Umbilical cord (tissue), 2 donors: Measurements from ENCODE around the gene MAPK1IP1L. TPM values are rescaled to one million over a fixed set of nuclear protein-coding genes. Genes with fewer than 3 reads are reported as not detected.
"Not testable (repeated sequence)": the region's sequence is repeated elsewhere in the genome, so short reads cannot be mapped to it uniquely, and the experiment has no call there.

ENCODE experiments used
- DNase-seq: peaks from one replicate; pipeline ENCODE4 v3.0.0-alpha.2; 2015; ENCODE audit warnings: low spot score
- total RNA-seq: library from RNA; depleted of rRNA; stranded (reverse); fragments of >200 nt; gene quantifications from one replicate; pipeline ENCODE4 v1.2.3, GENCODE V29; 2014; ENCODE audit warnings: low replicate concordance; ENCODE audit not compliant: insufficient read depth

Gene MAPK1IP1L
- total RNA-seq, 1 donor from 2014 or later: 20.9 TPM

DNA sequence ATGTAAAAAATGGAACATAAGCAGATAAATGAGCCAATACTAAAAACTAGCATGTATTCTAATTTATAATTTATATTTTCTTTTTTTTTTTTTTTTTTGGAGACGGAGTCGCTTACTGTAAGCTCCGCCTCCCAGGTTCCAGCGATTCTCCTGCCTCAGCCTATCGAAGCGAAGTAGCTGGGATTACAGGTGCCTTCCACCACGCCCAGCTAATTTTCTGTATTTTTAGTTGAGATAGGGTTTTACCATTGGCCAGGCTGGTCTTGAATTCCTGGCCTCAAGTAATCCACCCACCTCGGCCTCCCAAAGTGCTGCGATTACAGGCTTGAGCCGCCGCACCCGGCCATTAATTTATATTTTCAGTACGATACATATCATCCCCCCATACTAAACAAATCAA lies 2.7 kb downstream of the MAPK1IP1L start:
- DNase-seq: no peak

DNA sequence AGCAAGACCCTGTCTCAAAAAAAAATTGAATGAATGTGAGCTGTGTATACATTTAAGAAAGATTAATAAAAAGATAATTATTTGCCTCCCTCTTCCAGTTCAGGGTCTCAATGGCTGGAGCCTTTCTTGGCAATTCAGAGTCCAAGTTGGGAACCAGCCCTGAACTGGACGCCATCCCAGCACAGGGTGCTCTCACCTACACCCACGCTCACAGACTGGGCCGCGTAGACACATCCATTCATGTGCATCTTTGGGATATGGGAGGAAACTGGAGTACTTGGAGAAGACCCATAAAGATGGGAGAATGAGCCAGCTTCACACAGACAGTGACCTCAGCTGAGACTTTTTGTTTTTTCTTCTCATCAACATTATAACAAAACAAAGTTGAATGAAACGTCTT lies 6.5 kb downstream of the MAPK1IP1L start:
- no peak for DNase-seq

DNA sequence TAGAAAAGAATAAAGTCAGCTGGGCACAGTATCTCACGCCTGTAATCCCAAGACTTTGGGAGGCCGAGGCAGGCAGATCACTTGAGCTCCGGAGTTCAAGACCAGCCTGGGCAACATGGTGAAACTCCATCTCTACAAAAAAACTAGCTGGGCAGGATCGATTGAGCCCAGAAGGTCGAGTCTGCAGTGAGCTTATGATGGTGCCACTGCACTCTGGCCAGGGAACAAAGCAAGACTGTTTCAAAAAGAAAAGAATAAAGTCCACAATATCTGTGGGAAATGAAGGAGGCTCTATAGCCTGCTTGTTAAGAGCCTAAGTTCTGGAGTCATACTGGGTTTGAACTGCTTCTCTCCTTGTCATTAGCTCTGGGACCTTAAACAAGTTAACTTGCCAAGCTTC lies 7.9 kb downstream of the MAPK1IP1L start:
- DNase-seq: no peak

DNA sequence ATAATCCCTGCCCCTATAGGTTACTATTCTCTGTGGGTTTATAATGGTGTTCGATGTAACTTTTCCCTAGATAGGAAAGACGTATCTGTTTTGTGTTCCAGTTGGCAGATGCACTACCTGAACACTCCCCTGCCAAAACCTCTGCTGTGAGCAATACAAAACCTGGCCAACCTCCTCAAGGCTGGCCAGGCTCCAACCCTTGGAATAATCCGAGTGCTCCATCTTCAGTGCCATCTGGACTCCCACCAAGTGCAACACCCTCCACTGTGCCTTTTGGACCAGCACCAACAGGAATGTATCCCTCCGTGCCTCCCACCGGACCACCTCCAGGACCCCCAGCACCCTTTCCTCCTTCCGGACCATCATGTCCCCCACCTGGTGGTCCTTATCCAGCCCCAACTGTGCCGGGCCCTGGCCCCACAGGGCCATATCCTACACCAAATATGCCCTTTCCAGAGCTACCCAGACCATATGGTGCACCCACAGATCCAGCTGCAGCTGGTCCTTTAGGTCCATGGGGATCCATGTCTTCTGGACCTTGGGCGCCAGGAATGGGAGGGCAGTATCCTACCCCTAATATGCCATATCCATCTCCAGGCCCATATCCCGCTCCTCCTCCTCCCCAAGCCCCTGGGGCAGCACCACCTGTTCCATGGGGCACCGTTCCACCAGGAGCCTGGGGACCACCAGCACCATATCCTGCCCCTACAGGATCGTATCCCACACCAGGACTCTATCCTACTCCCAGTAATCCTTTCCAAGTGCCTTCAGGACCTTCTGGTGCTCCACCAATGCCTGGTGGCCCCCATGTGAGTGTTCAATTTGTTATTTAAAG lies 11.3 kb downstream of the MAPK1IP1L start:
- DNase-seq: no peak

DNA sequence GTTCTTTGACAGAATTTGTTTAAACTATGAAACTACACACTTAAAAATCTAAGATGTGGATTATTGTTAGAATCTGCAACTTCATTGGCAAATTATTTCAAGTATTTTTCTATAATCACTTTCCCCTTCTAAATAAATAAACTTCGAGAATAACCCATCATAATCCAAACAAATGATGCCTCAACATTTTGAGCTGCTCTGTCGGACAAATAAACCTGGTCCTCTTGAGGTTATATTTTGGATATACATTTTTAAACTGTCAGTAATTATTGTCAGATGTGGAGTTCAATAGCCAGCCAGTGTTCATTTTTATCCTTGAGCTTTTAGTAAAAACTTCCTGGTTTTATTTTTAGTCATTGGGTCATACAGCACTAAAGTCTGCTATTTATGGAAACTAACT lies 13.4 kb downstream of the MAPK1IP1L start:
- not testable (repeated sequence) for DNase-seq

DNA sequence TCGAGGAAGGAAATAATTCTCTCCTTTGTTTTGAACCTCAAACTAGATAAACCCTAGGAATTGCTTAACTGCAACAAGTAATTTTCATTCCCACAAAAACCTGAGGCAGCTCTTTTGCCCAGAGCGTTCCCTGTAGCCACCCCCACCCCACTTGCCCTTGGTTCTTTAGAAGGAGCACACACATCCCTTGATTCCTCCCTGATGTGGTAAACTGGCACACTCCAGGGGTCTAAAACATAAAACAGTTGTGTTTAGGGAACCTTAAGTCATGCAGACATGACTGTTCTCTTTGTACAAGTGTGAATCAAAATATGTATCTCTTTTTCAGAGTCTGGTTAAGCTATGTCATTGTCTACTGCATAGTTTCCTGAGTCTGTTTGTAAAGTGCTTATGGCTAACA lies 14.0 kb downstream of the MAPK1IP1L start:
- DNase-seq: no peak

DNA sequence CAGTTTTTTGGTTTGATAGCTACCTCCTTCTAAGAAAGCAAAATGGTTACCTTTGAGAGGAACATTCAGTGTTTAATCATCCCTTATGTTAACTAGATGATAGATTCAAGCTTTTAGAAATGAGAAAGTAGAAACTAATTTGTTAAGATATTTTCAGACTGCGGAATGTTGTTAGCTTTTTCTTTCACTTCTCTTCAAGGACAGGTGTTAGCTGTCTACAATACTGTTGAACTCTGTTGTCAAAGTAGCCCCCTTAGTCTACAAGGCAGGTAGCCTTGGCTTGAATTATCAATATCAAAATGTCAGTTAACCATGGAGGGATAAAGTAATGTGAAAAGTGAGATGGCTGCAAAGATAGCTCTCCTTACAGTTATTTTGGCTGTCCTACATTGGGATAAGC lies 14.8 kb downstream of the MAPK1IP1L start:
- no peak for DNase-seq

DNA sequence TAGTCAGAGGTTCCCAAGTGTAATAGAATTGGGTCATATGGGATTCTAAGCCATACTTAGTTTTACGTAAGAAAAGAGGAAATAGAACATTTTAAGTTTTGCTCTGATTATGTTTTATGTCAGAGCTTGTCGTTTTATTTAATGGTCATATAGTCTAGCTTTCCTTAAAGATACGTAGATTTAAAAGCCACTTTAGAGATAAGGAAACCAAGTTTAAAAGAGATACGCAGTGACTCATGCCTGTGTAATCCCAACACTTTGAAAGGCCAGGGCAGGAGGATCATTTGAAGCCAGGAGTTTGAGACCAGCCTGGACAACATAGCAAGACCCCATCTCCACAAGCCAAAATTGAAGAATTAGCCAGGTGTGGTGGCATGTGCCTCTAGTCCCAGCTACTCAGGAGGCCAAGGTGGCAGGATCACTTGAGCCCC lies 19.5 kb downstream of the MAPK1IP1L start:
- DNase-seq: peak; percentile 63

DNA sequence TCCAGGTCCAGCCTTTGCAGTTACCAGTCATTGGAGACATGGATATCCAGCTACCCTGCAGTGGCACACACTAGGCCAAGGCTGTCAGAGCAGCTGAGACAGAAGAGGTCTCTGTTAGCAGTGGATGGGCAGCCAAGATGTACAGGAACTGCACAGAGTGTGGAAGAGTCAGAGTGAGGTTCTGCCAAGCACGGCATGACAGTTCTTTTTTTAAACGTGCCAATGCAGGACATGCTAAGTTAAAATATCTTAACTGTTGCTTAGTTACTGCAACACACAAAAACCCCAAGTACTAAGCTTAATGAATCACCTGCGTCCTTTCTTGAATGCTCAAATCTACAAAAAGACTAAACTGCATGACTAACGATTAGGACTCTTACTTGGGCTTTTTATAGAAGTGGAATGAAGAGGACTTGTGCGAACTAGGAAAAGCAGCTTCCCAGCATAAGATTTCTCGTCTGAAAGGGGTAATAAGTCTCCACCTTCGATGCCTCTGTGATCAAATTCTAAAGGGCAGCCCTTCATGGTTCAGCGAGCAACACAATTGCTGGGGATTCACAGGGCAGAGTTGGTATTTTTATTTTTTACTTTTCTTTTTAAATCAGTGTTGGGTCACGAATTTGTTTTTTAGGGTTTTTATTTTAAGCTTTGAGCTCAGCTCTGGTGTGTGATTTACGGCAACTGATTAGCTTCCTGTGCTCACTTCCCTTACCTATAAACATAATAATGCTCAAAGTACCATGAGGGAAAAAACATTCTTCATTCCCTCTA lies 20.6 kb downstream of the MAPK1IP1L start:
- peak; percentile 65 for DNase-seq

DNA sequence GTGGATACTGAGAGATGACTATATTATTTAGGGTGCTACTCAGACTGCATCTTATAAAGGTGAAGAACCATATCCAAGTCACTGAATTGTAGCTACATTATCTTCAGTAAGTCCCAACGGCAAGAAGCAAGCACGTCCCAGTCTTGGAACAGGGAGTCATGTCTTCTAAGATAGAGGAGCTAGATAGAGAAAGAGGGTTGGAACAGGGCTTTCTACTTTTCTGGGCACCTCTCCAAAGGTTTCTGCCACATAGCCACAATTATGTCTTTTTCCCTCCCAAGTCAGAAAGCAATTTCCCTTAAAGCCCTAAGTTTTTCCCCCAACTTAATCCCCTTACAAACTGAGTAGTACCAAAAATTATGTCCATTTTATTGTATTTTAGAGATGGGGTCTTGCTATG lies 22.4 kb downstream of the MAPK1IP1L start:
- peak; percentile 70 for DNase-seq

DNA sequence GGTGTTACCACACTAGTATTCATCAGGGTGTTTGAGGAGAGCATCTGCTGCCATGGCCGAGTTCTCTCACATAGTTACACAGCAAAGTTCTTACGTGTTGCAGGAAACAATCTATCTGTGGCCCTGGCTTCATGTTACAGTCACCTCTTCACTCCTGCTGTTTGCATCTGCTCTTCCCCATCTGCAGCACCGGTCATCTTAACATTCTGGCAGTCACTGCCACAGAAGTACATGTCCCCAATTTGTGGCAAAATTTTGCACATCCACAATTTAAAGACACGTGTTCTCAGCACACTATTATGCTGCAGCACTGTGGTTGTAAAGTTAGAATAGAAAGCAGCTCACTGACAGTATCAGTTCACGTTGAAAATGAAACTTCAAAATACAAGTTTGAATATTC lies 23.2 kb downstream of the MAPK1IP1L start:
- DNase-seq: no peak

DNA sequence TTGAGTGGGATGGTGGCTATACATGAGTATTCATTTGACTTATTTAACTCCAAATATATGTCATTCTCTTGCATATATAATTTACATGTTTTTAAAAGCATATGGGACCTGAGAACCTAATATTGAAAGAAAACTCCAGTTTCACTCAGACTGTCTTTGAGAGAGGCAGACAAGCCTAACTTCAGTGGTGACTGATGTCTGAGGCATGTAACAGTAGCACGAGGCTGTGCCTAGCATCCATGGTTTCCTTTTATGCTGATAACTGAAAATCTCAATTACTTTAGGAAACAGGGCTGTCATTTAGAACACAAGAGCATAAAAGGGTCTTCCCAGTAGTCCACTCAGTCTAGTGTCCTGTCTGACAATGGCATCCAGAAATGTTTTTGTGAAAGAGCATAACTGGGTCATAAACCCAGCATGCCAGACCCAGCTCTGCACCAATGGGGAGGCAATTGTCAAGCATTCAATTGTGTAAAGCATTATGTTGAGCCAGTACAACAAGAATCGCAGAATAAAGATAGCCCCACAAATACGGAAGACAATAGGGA lies 24.3 kb downstream of the MAPK1IP1L start:
- no peak for DNase-seq

DNA sequence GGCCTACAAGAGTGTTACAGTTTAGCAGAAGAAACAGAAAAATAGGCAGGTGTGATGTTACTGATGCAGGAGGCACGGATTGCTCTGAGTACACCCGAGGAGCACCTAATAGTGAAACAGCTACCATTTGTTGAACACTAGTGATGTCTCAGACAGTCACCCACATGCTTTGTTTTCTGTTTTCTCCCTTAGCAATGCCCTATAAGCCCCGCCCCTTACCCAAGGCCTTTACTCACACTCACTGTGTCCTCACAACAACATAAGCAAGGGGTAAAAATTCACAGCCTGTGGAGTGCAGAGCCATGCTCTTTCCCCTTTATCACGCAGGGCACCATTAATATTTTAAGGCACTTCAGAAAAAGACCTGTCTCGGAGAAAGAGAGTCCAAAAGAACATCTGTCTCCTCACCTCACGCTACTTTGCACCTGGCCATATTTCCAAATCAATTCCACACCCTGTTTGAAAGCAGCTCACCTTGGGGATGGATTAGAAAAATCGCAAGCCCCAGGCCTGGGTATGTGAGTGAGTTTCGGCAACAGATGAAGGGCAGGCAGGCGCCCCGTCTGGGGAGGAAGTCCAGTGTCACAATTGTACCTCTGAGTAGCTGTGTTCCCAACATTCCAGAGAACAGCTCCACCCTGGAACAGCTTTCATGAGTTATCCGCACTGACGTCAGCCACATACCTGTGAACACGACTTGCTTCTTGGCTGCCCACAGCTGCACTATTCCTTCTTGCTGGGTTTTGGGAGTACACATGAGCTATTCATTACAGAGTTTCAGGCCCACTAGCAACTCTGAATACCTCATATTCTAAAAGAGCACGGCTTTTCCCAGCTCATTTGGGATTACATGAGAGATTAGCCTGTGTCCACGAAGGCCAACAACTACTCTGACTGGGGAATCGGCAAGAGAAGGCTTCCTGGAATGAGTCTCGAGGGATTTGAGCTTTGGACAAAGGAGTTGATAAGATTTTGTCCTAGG lies 26.0 kb downstream of the MAPK1IP1L start:
- DNase-seq: peak; percentile 32

DNA sequence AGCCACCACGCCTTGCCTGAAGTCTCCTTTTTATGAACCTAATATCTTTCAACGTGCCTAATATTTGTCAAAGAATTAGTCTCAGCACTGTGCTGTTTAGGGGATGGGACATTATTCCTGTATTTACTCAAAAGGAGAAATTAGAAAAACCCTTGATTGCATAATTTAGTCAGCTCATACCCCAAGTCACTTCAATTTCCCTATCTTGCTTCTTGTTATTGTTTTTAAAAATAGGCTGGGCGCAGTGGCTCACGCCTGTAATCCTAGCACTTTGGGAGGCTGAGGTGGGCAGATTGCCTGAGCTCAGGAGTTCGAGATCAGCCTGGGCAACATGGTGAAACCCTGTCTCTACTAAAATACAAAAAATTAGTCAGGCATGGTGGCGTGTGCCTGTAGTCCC lies 28.5 kb downstream of the MAPK1IP1L start:
- not testable (repeated sequence) for DNase-seq

DNA sequence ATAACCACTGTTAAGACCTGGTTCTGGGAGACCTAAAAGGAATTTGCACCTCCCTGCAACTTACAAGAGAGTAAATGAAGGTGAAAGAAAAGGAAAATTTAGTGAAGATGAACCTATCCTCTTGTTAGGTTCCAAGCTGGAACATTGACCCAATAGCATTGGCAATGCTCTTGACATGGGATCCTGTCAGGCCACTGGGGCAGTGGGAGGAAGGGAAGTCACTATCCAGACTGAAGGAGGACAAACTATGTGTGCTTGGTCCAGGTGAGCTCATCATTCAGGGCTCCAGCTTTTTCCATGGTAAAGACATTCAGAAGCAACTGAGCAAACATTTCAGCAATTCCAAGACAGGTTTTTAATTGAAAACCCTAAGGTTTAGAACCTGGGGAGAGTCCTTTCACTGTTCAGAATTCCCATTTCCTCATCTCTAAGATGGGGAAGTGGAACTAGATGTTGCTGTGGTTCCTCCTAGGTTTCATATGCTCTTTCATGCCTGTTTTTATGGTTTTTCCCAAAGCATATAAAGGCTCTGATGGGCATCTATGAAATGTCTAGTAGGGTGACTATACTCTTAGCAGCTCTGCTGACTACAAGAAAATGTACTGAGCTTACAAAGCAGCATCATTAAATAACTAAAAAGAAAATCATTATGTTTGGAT lies 33.1 kb downstream of the MAPK1IP1L start:
- DNase-seq: no peak

DNA sequence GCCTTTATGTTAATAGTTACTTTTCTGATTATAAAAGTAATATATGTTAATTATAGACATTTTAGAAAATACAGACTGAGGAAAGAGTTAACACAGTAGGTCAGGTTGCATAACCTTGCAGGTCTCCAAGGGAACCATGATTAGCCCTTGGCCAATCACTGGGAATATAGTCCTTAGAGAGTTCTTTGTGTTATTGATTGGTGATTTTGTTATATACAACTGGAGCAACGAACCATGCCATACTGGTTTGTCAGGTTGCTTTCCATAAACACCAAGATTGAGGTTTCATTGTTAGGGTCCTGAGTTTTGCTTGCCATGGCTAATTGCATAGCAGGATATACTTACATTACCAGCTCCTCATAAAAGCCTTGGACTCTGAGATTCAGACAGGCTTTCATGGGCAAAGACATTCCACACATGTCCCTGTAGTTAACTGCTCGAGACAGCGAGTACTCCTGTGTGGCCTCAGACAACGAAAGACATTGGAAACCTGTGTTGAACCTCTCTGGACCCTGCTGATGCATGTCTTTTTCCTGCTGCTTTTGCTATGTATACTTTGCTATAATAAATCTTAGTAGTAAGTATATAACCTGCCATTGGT lies 33.7 kb downstream of the MAPK1IP1L start:
- no peak for DNase-seq

DNA sequence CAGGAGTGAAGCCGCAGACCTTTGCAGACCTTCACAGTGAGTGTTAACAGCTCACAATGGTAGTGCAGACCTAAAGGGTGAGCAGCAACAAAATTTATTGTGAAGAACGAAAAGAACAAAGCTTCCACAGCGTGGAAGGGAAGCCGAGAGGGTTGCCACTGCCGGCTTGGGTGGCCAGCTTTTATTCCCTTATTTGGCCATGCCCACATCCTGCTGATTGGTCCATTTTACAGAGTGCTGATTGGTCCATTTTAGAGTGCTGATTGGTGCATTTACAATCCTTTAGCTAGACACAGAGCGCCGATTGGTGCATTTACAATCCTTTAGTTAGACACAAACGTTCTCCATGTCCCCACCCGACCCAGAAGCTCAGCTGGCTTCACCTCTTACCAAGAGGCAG lies 35.5 kb downstream of the MAPK1IP1L start:
- DNase-seq: no peak

DNA sequence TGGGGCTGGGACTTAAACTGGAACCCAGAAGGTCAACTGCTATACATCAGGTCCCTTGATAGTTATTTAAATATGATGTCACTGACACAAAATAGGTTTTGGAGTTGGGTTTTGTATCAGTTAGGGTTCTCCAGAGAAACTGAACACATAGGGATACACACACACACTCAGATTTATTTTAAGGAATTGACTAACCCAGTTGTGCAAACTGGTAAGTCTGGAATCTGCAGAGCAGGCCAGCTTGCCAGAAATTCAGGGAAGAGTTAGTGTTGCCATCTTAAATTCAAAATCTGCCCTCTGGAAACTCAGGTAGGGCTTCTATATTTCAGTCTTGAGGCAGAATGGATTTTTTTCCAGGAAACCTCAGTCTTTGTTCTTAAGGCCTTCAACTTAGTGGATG lies 36.9 kb downstream of the MAPK1IP1L start:
- no peak for DNase-seq

DNA sequence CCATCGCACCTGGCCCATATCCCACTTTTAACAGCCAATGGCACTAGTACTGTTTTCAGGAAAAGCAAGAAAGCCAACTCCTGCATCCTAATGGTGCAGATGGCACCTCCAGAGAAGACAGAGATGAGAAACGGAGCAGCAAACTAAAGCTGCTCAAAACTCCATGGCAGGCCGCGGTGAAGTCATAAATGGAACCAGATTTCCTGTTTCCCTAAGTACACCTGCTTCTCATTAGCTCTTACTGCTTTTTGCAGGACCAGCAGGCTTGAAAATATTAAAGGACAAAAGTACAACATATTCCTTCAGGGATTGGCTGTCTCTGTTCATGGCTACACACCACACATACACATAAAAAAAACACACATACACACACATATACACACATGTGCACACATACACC lies 40.9 kb downstream of the MAPK1IP1L start:
- DNase-seq: no peak
